Caki2 (cell line): Measurements from ENCODE around the gene DDB1. TPM values are rescaled to one million over a fixed set of nuclear protein-coding genes. Genes with fewer than 3 reads are reported as not detected.
"Not testable (repeated sequence)": the region's sequence is repeated elsewhere in the genome, so short reads cannot be mapped to it uniquely, and the experiment has no call there.

Experiments
- DNase-seq: peaks from one replicate; pipeline ENCODE4 v3.0.0-alpha.2; 2015; ENCODE audit warnings: low read depth
- in situ Hi-C: cut with HindIII; loops from 2 replicates; pipeline ENCODE4 v1.10.0; 2016; ENCODE audit warnings: low sequenced_read_pairs, low pct_unique_long_range_greater_than_20kb, mixed read lengths
- total RNA-seq: library from RNA; depleted of rRNA; stranded (reverse); fragments of >200 nt; shearing (Covaris generic); gene quantifications from 2 replicates; pipeline ENCODE4 v1.2.3, GENCODE V29; 2014; ENCODE audit warnings: low replicate concordance; rRNA removed

DDB1 gene
- total RNA-seq, 1 experiment from 2014 or later, result 151 TPM

DNA sequence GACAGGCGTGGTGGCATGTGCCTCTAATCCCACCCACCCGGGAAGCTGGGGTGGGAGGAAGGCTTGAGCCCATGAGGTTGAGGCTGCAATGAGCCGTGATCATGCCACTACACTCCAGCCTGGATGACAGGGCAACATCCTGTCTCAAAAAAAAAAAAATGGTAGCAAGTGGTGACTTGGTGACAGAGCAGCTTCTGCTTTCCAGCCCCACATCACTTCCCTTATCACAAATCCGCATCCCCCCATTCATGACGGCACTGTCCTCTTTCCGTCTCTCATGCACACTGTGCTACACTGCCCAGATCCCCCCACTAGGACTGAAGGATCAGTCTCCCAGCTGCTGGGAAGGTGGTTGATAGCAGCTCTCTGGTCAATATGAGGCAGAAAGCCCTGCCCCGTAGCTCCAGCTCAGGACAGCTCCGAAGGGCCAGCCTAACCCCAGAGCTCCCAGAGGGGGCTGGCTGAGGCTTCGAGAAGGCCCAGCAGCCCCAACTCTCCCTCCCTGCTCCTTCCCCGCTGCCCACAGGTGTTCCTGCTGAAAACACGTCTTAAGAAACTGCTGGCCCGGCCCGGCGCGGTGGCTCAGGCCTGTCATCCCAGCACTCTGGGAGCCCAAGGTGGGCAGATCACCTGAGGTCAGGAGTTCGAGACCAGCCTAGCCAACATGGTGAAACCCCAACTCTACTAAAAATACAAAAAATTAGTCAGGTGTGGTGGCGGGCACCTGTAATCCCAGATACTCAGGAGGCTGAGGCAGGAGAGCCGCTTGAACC, 76.0 kb downstream of the DDB1 start:
- in situ Hi-C loops, result no loop called here
- DNase-seq, result no peak

DNA sequence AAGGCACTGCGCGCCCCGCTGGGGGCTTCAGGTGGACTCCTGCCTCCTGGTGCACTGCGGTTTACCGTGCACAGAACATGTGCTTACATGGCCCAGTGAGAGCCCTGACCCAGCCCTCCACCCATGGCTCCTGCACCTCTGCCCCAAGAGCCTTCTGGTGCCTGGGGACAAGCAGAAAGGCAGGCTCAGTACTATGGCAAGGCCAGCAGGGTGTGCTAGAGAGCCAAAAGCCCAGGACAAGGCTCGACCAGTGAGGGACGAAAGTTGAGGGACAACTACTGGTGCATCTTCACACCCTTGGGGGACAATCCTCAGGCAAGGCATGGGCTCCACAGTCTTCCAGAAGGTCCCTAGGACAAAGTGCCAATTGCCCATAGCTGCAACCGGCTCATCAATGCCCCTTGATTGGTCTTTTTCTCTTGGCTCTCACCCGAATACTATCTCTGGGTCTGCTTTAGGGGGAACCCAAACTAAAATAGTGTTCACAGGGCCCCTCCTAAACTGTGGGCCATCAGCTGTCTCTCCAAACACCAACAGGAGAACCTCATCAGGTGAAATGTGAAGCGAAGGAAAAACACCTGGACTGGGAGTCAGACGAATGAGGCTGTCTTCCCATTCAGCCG, 78.4 kb downstream of the DDB1 start:
- in situ Hi-C loops, result no loop called here
- DNase-seq, result peak; percentile 38

- DNase-seq, in situ Hi-C loops: not testable (repeated sequence)
Observed at GRCh38 chr11:61252332-61252731, 80.6 kb downstream of the DDB1 start.

DNA sequence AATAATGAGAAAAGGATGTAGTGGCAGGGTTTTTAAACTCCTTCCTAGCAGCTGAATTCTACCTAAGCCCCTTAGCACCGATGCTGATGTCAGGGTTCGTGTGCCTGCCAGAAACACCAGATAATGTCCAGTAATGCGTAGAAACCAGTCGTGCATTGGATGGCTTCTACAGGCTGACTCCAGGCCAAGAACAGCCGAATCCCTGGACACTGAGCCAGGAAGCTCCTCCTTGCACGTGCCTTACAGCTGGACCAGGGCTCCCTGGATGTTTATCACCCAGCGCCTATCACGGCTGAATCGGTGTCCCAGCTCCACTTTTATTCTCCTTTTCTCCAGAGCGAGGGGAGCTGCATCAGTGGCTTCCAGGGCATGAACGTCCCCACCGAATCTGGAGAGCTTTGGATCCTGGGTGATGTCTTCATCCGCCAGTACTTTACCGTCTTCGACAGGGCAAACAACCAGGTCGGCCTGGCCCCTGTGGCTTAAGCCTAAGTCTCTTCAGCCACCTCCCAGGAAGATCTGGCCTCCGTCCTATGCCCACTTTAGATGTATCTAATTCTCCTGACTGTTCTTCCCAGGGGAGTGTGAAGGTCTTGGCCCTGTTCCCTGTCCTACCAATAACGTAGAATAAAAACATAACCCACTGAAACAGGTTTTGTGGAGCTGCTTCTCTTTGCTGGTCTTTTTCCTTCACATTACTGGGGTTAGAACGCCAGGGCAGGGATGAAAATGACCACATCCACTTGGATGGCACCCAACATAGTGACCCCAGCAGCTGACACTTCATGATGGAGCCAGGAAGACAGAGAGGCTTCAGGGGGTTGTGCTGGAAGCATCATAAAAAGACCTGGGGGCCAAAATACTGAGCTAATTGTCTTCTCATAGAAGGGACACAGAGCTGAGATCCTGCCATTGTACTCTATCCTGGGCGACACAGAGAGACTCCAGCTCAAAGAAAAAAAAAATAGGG, 81.8 kb downstream of the DDB1 start:
- peak; percentile 24 for DNase-seq
- in situ Hi-C loops, result not testable (repeated sequence)

Other genes with a start within 250 kb of the DDB1 start
- not detected in 2 replicates for gene CD5, start 230.6 kb downstream of the DDB1 start, total RNA-seq
- 12.3 and 20.8 TPM in 2 replicates for gene VPS37C, start 171.7 kb downstream of the DDB1 start, total RNA-seq
- gene PGA3, start 129.6 kb downstream of the DDB1 start, total RNA-seq, result not detected in 2 replicates
- gene PGA4, start 110.8 kb downstream of the DDB1 start, total RNA-seq, result not detected in 2 replicates
- not detected in 2 replicates for gene PGA5, start 91.9 kb downstream of the DDB1 start, total RNA-seq
- gene VWCE, start 37.8 kb downstream of the DDB1 start, total RNA-seq, result not detected in 2 replicates
- 69.5 and 73.5 TPM in 2 replicates for gene TKFC, start 123 bp upstream of the DDB1 start, total RNA-seq
- 56.1 and 59.9 TPM in 2 replicates for gene CYB561A3, start 28.8 kb upstream of the DDB1 start, total RNA-seq
- gene TMEM138, start 29.3 kb upstream of the DDB1 start, total RNA-seq, result 13.2 and 31.3 TPM in 2 replicates
- 13.3 and 23.6 TPM in 2 replicates for gene TMEM216, start 59.5 kb upstream of the DDB1 start, total RNA-seq
- gene CPSF7, start 96.9 kb upstream of the DDB1 start, total RNA-seq, result 24.5 and 44.8 TPM in 2 replicates
- 21.6 and 25.1 TPM in 2 replicates for gene SDHAF2, start 97.0 kb upstream of the DDB1 start, total RNA-seq
- gene LRRC10B, start 175.6 kb upstream of the DDB1 start, total RNA-seq, result not detected in 2 replicates
- gene SYT7, start 248.0 kb upstream of the DDB1 start, total RNA-seq, result 0.41 and 2.0 TPM in 2 replicates